IMR-90 (cell line): Measurements from ENCODE around the gene ROGDI. TPM values are rescaled to one million over a fixed set of nuclear protein-coding genes. Genes with fewer than 3 reads are reported as not detected.

ENCODE experiments used
- ATAC-seq: fragments of 200-7000 bp; cut with Tn5 transposase; 2 replicates; pipeline ENCODE4 v1.9.1; 2020; ENCODE audit warnings: low read depth, mild to moderate bottlenecking, moderate library complexity
- BruUV-seq: library from RNA; stranded (reverse); fragments of 400-500 nt; replicated peaks from 2 replicates; lab custom pipeline; 2021; lab: Mats Ljungman, UMichigan
- CTCF ChIA-PET: fragments of 300-600 bp; formaldehyde crosslinking; extraction: SDS; loops from one replicate; lab custom pipeline; 2021; ENCODE audit warnings: antibody characterized with exemption; lab: Yijun Ruan, JAX
- POLR2A ChIA-PET: fragments of 300-600 bp; sonication (Branson Sonifier 250); formaldehyde crosslinking; loops from one replicate; lab custom pipeline; 2022; ENCODE audit warnings: antibody characterized with exemption; ENCODE audit not compliant: unreplicated experiment; lab: Charles Lee
- DNase-seq: peaks from one replicate; pipeline ENCODE4 v3.0.0; 2013
- H2AFZ ChIP-seq: replicated peaks from 2 replicates; pipeline ENCODE3; 2013; ENCODE audit warnings: low read length, mild to moderate bottlenecking; ENCODE audit not compliant: poor library complexity
- H2AK5ac ChIP-seq: 2 replicates; pipeline ENCODE4 v1.6.1; 2013; ENCODE audit warnings: low read depth, low read length, inconsistent platforms
- H2AK9ac ChIP-seq: replicated peaks from 2 replicates; pipeline ENCODE3; 2013; ENCODE audit warnings: mild to moderate bottlenecking, low read depth, low read length, moderate library complexity; ENCODE audit not compliant: poor library complexity
- H2BK120ac ChIP-seq: 2 replicates; pipeline ENCODE4 v1.6.1; 2013; ENCODE audit warnings: low read depth, low read length, inconsistent platforms
- H2BK15ac ChIP-seq: 3 replicates; pipeline ENCODE4 v1.6.1; 2013; ENCODE audit warnings: low read depth, low read length, inconsistent platforms
- H2BK20ac ChIP-seq: 2 replicates; pipeline ENCODE4 v1.6.1; 2013; ENCODE audit warnings: low read depth, mild to moderate bottlenecking, inconsistent platforms, low read length, moderate library complexity
- H2BK5ac ChIP-seq: 2 replicates; pipeline ENCODE4 v1.6.1; 2013; ENCODE audit warnings: mild to moderate bottlenecking, low read depth, low read length, inconsistent platforms; ENCODE audit not compliant: poor library complexity, severe bottlenecking
- H3K14ac ChIP-seq: replicated peaks from 2 replicates; pipeline ENCODE4 v1.6.1; 2013; ENCODE audit warnings: low read depth, low read length, inconsistent platforms
- H3K18ac ChIP-seq: 2 replicates; pipeline ENCODE4 v1.6.1; 2013; ENCODE audit warnings: low read depth, low read length, control low read depth
- H3K23ac ChIP-seq: 2 replicates; pipeline ENCODE4 v1.6.1; 2013; ENCODE audit warnings: low read depth, low read length, inconsistent platforms
- H3K27ac ChIP-seq: 2 replicates; pipeline ENCODE4 v1.5.1; 2013; ENCODE audit warnings: mild to moderate bottlenecking, control low read depth, low read length; ENCODE audit not compliant: insufficient read depth
- H3K27me3 ChIP-seq: 2 replicates; pipeline ENCODE4 v1.6.1; 2013; ENCODE audit warnings: low read length; ENCODE audit not compliant: control insufficient read depth, insufficient read depth
- H3K36me3 ChIP-seq: 2 replicates; pipeline ENCODE4 v1.6.1; 2013; ENCODE audit warnings: low read length, mixed read lengths; ENCODE audit not compliant: control insufficient read depth, insufficient read depth
- H3K4ac ChIP-seq: 2 replicates; pipeline ENCODE4 v1.6.1; 2013; ENCODE audit warnings: low read depth, low read length, inconsistent platforms
- H3K4me1 ChIP-seq: 2 replicates; pipeline ENCODE4 v1.6.1; 2013; ENCODE audit warnings: low read length, mixed read lengths; ENCODE audit not compliant: control insufficient read depth, insufficient read depth
- H3K4me2 ChIP-seq: 2 replicates; pipeline ENCODE4 v1.6.1; 2013; ENCODE audit warnings: low read depth, mild to moderate bottlenecking, control low read depth, low read length, moderate library complexity
- H3K4me3 ChIP-seq: 2 replicates; pipeline ENCODE4 v1.5.1; 2013; ENCODE audit warnings: low read depth, mild to moderate bottlenecking, control low read depth, low read length, moderate library complexity; ENCODE audit not compliant: insufficient read depth
- H3K56ac ChIP-seq: 2 replicates; pipeline ENCODE4 v1.6.1; 2013; ENCODE audit warnings: low read length, inconsistent platforms; ENCODE audit not compliant: insufficient read depth; ENCODE audit errors: extremely low read depth
- H3K79me1 ChIP-seq, 2 experiments: 2 replicates each; pipeline ENCODE4 v1.6.1; 2013; ENCODE audit warnings: low read length in 2 of 2, inconsistent platforms in 1 of 2, low read depth in 1 of 2
- H3K9ac ChIP-seq: 2 replicates; pipeline ENCODE4 v1.6.1; 2013; ENCODE audit warnings: low read depth, low read length, control low read depth
- H3K9me1 ChIP-seq: 2 replicates; pipeline ENCODE4 v1.6.1; 2013; ENCODE audit warnings: low read length, inconsistent platforms; ENCODE audit not compliant: insufficient read depth
- H3K9me3 ChIP-seq: 2 replicates; pipeline ENCODE4 v1.6.1; 2013; ENCODE audit warnings: low read length; ENCODE audit not compliant: control insufficient read depth, insufficient read depth
- H4K20me1 ChIP-seq: 2 replicates; pipeline ENCODE4 v1.6.1; 2013; ENCODE audit warnings: low read length, inconsistent platforms; ENCODE audit not compliant: insufficient read depth
- H4K5ac ChIP-seq: 2 replicates; pipeline ENCODE4 v1.6.1; 2013; ENCODE audit warnings: mild to moderate bottlenecking, low read depth, low read length, control low read depth
- H4K8ac ChIP-seq, 2 experiments: 2 replicates each; pipeline ENCODE4 v1.6.1; 2013; ENCODE audit warnings: low read depth in 2 of 2, low read length in 2 of 2, control low read depth in 1 of 2, inconsistent platforms in 1 of 2
- H4K91ac ChIP-seq: 2 replicates; pipeline ENCODE4 v1.6.1; 2013; ENCODE audit warnings: low read depth, low read length, inconsistent platforms; ENCODE audit not compliant: insufficient read depth
- BHLHE40 ChIP-seq: fragments of 150-350 bp; IDR thresholded peaks from 2 replicates; pipeline ENCODE4 v1.6.1; 2016; ENCODE audit warnings: mild to moderate bottlenecking, low read depth, low read length
- CEBPB ChIP-seq: IDR thresholded peaks from 2 replicates; pipeline ENCODE4 v1.6.1; 2012; ENCODE audit warnings: low read depth, low read length, improper control_type of control experiment
- CHD1 ChIP-seq: IDR thresholded peaks from 2 replicates; pipeline ENCODE4 v1.6.1; 2012; ENCODE audit warnings: low read depth, low read length, improper control_type of control experiment
- CTCF ChIP-seq: conservative IDR thresholded peaks from 2 replicates; pipeline ENCODE4 v1.5.1; 2012; ENCODE audit warnings: mild to moderate bottlenecking, low read depth, low read length, improper control_type of control experiment
- ELK1 ChIP-seq: fragments of 150-350 bp; IDR thresholded peaks from 2 replicates; pipeline ENCODE4 v1.6.1; 2016; ENCODE audit warnings: low read depth, mild to moderate bottlenecking, low read length, moderate library complexity, borderline replicate concordance
- FOS ChIP-seq: fragments of 150-350 bp; IDR thresholded peaks from 2 replicates; pipeline ENCODE4 v1.6.1; 2016; ENCODE audit warnings: low read depth, low read length
- MAFK ChIP-seq: IDR thresholded peaks from 2 replicates; pipeline ENCODE4 v1.6.1; 2012; ENCODE audit warnings: low read depth, low read length, improper control_type of control experiment
- MAZ ChIP-seq: IDR thresholded peaks from 2 replicates; pipeline ENCODE4 v1.6.1; 2012; ENCODE audit warnings: low read depth, mild to moderate bottlenecking, low read length, improper control_type of control experiment, moderate library complexity, borderline replicate concordance
- MXI1 ChIP-seq: IDR thresholded peaks from 2 replicates; pipeline ENCODE4 v1.6.1; 2012; ENCODE audit warnings: low read depth, mild to moderate bottlenecking, low read length, moderate library complexity, borderline replicate concordance
- NFE2L2 ChIP-seq: fragments of 150-350 bp; IDR thresholded peaks from 2 replicates; pipeline ENCODE4 v1.6.1; 2016; ENCODE audit warnings: low read depth, mild to moderate bottlenecking, low read length
- RAD21 ChIP-seq: IDR thresholded peaks from 2 replicates; pipeline ENCODE4 v1.6.1; 2012; ENCODE audit warnings: low read length, improper control_type of control experiment
- RCOR1 ChIP-seq: IDR thresholded peaks from 2 replicates; pipeline ENCODE4 v1.6.1; 2012; ENCODE audit warnings: mild to moderate bottlenecking, low read length, improper control_type of control experiment; ENCODE audit not compliant: insufficient replicate concordance
- RFX5 ChIP-seq: IDR thresholded peaks from 2 replicates; pipeline ENCODE4 v1.8.0; 2012; ENCODE audit warnings: low read depth, mild to moderate bottlenecking, low read length, moderate library complexity
- SMC3 ChIP-seq: fragments of 150-350 bp; IDR thresholded peaks from 2 replicates; pipeline ENCODE4 v1.6.1; 2016; ENCODE audit warnings: low read depth, mild to moderate bottlenecking, antibody characterized with exemption, low read length, moderate library complexity
- USF2 ChIP-seq: fragments of 150-350 bp; IDR thresholded peaks from 2 replicates; pipeline ENCODE4 v1.6.1; 2017; ENCODE audit warnings: mild to moderate bottlenecking, antibody characterized with exemption, low read length, low read depth
- WGBS, 2 experiments: methylation state at CpG; one replicate each; pipeline versions ENCODE4 v1.1.5 to v1.1.7; 2013; ENCODE audit warnings: missing lambda C conversion rate in 2 of 2; ENCODE audit not compliant: insufficient read length in 1 of 2; ENCODE audit errors: extremely low coverage in 2 of 2; 5-methylcytosine and 5-hydroxymethylcytosine counted together
- dilution Hi-C: fragments of 300-500 bp; cut with HindIII; formaldehyde crosslinking; loops from one replicate; pipeline ENCODE4 v1.14.3; 2018; ENCODE audit warnings: low sequenced_read_pairs; ENCODE audit not compliant: unreplicated experiment
- in situ Hi-C: fragments of 300-500 bp; cut with MboI; formaldehyde crosslinking; loops from 3 replicates; pipeline ENCODE4 v1.14.3; 2019; ENCODE audit warnings: low sequenced_read_pairs, inconsistent platforms, mixed read lengths
- intact Hi-C: fragments of 100-400 bp; cut with micrococcal nuclease; formaldehyde crosslinking; loops from 2 replicates; pipeline ENCODE4 v1.10.0; 2022
- polyA plus RNA-seq, 3 experiments: library from polyadenylated mRNA; depleted of rRNA; stranded (reverse); fragments of >200 nt; gene quantifications; 2 replicates each; pipeline ENCODE4 v1.2.3, GENCODE V29; 2012; ENCODE audit warnings: low replicate concordance in 1 of 3
- total RNA-seq: library from RNA; depleted of rRNA; stranded (reverse); fragments of >200 nt; gene quantifications from 2 replicates; pipeline ENCODE4 v1.2.3, GENCODE V29; 2012

The ROGDI gene
- total and polyA plus RNA-seq, 2 of the 4 experiments (the other 2 are of a cell fraction): 13.6 to 27.1 TPM

GRCh38 chr16:4771646-4772045 is 30.8 kb downstream of the ROGDI start:
- Histone ChIP-seq H2BK15ac (no peak overlapping the region), H3K4ac (no peak overlapping the region), H3K9ac (no peak overlapping the region), H3K56ac (no peak overlapping the region), H4K5ac (no peak overlapping the region), H4K8ac (no peak overlapping the region), H3K27ac (no peak overlapping the region), H4K20me1 (no peaks in the 10 kb centered on the region), H2AK5ac (no peak overlapping the region), H2BK120ac (no peak overlapping the region), H4K91ac (no peak overlapping the region), H3K4me3 (no peak overlapping the region), H3K4me1 (peaks cover 2% of the 10 kb centered on the region; the same call in 1 of the 2 replicates), H2BK20ac (no peak overlapping the region), H3K9me1 (peaks cover 6% of the 10 kb centered on the region), H3K27me3 (0 out of 2 replicates have a peak, but pooled peaks cover 2% of the 10 kb centered on the region), H2BK5ac (no peak overlapping the region), H2AFZ (no peak overlapping the region), H3K36me3 (no peaks in the 10 kb centered on the region), H3K79me1 (peaks cover 0 to 7% of the 10 kb centered on the region in 2 experiments; a peak in 3 of 4 replicates), H3K4me2 (no peak overlapping the region), H3K14ac (no peak overlapping the region), H2AK9ac (no peak overlapping the region), H3K18ac (no peak overlapping the region), H3K23ac (no peak overlapping the region), H3K9me3 (no peaks in the 10 kb centered on the region)
- DNase-seq (no peak), ATAC-seq (no peak)
- dilution Hi-C loops (no loop called here), in situ Hi-C loops (no loop called here), intact Hi-C loops (no loop called here)
- ChIA-PET CTCF (no interaction called here), POLR2A (no interaction called here)
- no TSS peak for BruUV-seq
- no peak for TF ChIP-seq NFE2L2
- no peak for TF ChIP-seq RFX5
- TF ChIP-seq MAFK: no peak
- TF ChIP-seq FOS: no peak
- TF ChIP-seq MAZ: no peak
- TF ChIP-seq CHD1: no peak
- no peak for TF ChIP-seq RAD21
- no peak for TF ChIP-seq CTCF
- no peak for TF ChIP-seq BHLHE40
- no peak for TF ChIP-seq MXI1
- TF ChIP-seq USF2: no peak
- no peak for TF ChIP-seq SMC3
- no peak for TF ChIP-seq CEBPB
- no peak for TF ChIP-seq RCOR1
- no peak for TF ChIP-seq ELK1
- WGBS, 2 experiments: no CpG with 5 or more reads among the region's 3 CpGs
